Hepatocyte (in vitro differentiated cells): ENCODE measurements around the gene SRPK1.

ENCODE experiments used
- EZH2 ChIP-seq: fragments of 200-600 bp; sonication (generic); IDR thresholded peaks from 2 replicates; pipeline ENCODE4 v1.6.1; 2016; ENCODE audit warnings: antibody characterized with exemption, mild to moderate bottlenecking, borderline replicate concordance
- EZH2phosphoT487 ChIP-seq: fragments of 200-600 bp; sonication (generic); IDR thresholded peaks from one replicate; pipeline ENCODE4 v1.6.1; 2018; ENCODE audit warnings: antibody characterized with exemption, mild to moderate bottlenecking, low read depth, moderate library complexity; ENCODE audit not compliant: unreplicated experiment, severe bottlenecking
- TF ChIP-seq, protein P1 (sequence below): fragments of 200-600 bp; sonication (generic); IDR thresholded peaks from 2 replicates; pipeline ENCODE4 v1.5.1; 2016; ENCODE audit warnings: antibody characterized with exemption, mild to moderate bottlenecking; ENCODE audit not compliant: poor library complexity

DNA sequence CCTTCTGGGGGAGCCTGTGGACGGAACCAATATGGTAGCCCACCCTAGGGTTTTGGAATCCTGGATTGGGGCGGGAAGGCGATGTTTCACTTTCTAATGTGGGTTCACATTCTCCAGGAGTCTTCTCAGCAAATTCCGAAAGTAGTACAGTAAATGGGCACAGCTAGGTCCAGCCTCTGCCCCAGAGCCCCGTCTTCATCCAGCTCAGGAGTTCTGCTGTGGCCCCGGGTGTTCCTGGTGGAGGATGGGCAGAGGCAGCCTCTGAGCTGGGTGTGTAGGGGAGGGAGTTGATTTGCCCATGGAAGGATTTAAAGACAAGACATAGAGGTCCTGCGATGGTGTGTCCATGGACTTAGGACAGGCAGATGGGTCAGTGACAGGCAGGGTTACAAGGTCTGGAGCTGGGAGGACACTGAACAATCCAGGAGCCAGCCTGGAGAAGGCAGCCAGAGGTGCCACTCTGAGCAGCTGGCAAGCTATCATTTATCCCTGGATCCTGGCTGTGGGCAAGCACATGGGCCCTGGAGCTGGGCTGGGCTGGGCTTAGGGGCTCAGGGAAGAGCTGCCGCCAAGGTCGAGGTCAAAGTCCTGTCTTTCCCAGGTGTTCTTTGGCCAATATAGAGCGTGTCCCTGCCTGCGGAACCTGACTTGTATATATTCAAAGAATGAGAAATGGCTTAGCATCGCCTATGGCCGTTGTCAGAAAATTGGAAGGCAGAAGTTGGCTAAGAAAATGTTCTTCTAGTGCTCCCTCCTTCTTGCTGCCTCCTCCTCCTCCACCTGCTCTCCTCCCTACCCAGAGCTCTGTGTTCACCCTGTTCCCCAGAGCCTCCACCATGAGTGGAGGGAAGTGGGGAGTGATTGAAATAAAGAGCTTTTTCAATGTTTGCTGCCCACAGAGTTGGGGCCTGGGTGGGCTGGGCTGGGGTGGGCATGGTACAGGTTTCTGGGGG is 133.4 kb downstream of the SRPK1 start:
- TF ChIP-seq, protein P1, sequence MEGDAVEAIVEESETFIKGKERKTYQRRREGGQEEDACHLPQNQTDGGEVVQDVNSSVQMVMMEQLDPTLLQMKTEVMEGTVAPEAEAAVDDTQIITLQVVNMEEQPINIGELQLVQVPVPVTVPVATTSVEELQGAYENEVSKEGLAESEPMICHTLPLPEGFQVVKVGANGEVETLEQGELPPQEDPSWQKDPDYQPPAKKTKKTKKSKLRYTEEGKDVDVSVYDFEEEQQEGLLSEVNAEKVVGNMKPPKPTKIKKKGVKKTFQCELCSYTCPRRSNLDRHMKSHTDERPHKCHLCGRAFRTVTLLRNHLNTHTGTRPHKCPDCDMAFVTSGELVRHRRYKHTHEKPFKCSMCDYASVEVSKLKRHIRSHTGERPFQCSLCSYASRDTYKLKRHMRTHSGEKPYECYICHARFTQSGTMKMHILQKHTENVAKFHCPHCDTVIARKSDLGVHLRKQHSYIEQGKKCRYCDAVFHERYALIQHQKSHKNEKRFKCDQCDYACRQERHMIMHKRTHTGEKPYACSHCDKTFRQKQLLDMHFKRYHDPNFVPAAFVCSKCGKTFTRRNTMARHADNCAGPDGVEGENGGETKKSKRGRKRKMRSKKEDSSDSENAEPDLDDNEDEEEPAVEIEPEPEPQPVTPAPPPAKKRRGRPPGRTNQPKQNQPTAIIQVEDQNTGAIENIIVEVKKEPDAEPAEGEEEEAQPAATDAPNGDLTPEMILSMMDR = no peak
- no peak for TF ChIP-seq EZH2phosphoT487
- TF ChIP-seq EZH2 = no peak
